Endothelial cell of umbilical vein (primary cell): ENCODE data around the gene CDC25A. TPM values are rescaled to one million over a fixed set of nuclear protein-coding genes. Genes with fewer than 3 reads are reported as not detected.

ENCODE experiments used
- BruUV-seq: library from RNA; stranded (reverse); fragments of 400-500 nt; replicated peaks from 2 replicates; lab custom pipeline; 2021; lab: Mats Ljungman, UMichigan
- CTCF ChIA-PET: fragments of 300-600, 350-600 bp; sonication (Branson Sonifier 250); formaldehyde crosslinking; loops from one replicate; lab custom pipeline; 2021; ENCODE audit warnings: antibody characterized with exemption, inconsistent platforms; lab: Charles Lee
- POLR2A ChIA-PET: fragments of 300-600, 350-600 bp; sonication (Branson Sonifier 250); formaldehyde crosslinking; loops from one replicate; lab custom pipeline; 2021; ENCODE audit warnings: antibody characterized with exemption, inconsistent platforms; lab: Charles Lee
- DNase-seq: peaks from one replicate; pipeline ENCODE4 v3.0.0-alpha.2; 2011; ENCODE audit warnings: low read depth, low spot score
- FAIRE-seq: peaks from 2 replicates; lab custom pipeline; 2011; peaks lifted over from hg19 to GRCh38; lab: Jason Lieb, UNC
- H2AFZ ChIP-seq: 2 replicates; pipeline ENCODE4 v1.6.0; 2012; ENCODE audit warnings: low read depth, low read length, control low read depth, inconsistent platforms
- H3K27ac ChIP-seq: 2 replicates; pipeline ENCODE4 v1.5.1; 2011; ENCODE audit warnings: low read depth, mild to moderate bottlenecking, control low read depth, low read length, moderate library complexity; ENCODE audit not compliant: insufficient read depth
- H3K27me3 ChIP-seq, 2 experiments: 2 replicates each; pipeline versions ENCODE4 v1.6.0 to v1.6.1; 2011; ENCODE audit warnings: low read length in 2 of 2, mixed read lengths in 1 of 2; ENCODE audit not compliant: control insufficient read depth in 2 of 2, insufficient read depth in 2 of 2
- H3K36me3 ChIP-seq, 2 experiments: 2 replicates in 1 of 2; 3 replicates in 1 of 2; pipeline ENCODE4 v1.5.1; 2011; ENCODE audit warnings: low read length in 2 of 2, mild to moderate bottlenecking in 1 of 2, moderate library complexity in 1 of 2; ENCODE audit not compliant: control insufficient read depth in 2 of 2, insufficient read depth in 2 of 2; ENCODE audit errors: extremely low read depth in 1 of 2
- H3K4me1 ChIP-seq: 3 replicates; pipeline ENCODE4 v1.5.1; 2011; ENCODE audit warnings: mild to moderate bottlenecking, low read length; ENCODE audit not compliant: control insufficient read depth, insufficient read depth; ENCODE audit errors: extremely low read depth
- H3K4me2 ChIP-seq: 2 replicates; pipeline ENCODE4 v1.6.1; 2011; ENCODE audit warnings: low read length, control low read depth, mixed read lengths; ENCODE audit not compliant: insufficient read depth
- H3K4me3 ChIP-seq, 3 experiments: fragments of 200-600 bp in 1 of 3; sonication (generic), shearing (Covaris generic) in 1 of 3; replicated peaks in 1 of 3; 2 replicates each; pipeline ENCODE4 v1.5.1; 2011 to 2016; ENCODE audit warnings: control low read depth in 3 of 3, low read length in 3 of 3, mild to moderate bottlenecking in 2 of 3, inconsistent platforms in 1 of 3, low read depth in 1 of 3, moderate library complexity in 1 of 3; ENCODE audit not compliant: insufficient read depth in 1 of 3
- H3K79me2 ChIP-seq: 2 replicates; pipeline ENCODE4 v1.6.0; 2012; ENCODE audit warnings: low read length, inconsistent platforms; ENCODE audit not compliant: control insufficient read depth, insufficient read depth
- H3K9ac ChIP-seq: replicated peaks from 2 replicates; pipeline ENCODE3; 2011; ENCODE audit warnings: low read length, control low read depth; ENCODE audit not compliant: insufficient read depth; ENCODE audit errors: extremely low read depth
- H3K9me1 ChIP-seq: replicated peaks from 3 replicates; pipeline ENCODE4 v1.6.0; 2011; ENCODE audit warnings: mild to moderate bottlenecking, low read length; ENCODE audit not compliant: control insufficient read depth, insufficient read depth; ENCODE audit errors: extremely low read depth
- H3K9me3 ChIP-seq: replicated peaks from 2 replicates; pipeline ENCODE4 v1.5.1; 2012; ENCODE audit warnings: low read length, inconsistent platforms; ENCODE audit not compliant: control insufficient read depth, insufficient read depth
- H4K20me1 ChIP-seq: replicated peaks from 2 replicates; pipeline ENCODE3; 2011; ENCODE audit warnings: mild to moderate bottlenecking, low read length; ENCODE audit not compliant: control insufficient read depth, insufficient read depth; ENCODE audit errors: extremely low read depth
- EZH2 ChIP-seq: IDR thresholded peaks from 2 replicates; pipeline ENCODE4 v1.6.1; 2012; ENCODE audit warnings: borderline replicate concordance, low read depth, mild to moderate bottlenecking, moderate library complexity, low read length, inconsistent platforms; ENCODE audit not compliant: severe bottlenecking
- FOS ChIP-seq: IDR thresholded peaks from 2 replicates; pipeline ENCODE4 v1.6.1; 2011; ENCODE audit warnings: mild to moderate bottlenecking, low read length, moderate library complexity, borderline replicate concordance; ENCODE audit not compliant: insufficient read depth
- GATA2 ChIP-seq: IDR thresholded peaks from 2 replicates; pipeline ENCODE4 v1.7.0; 2011; ENCODE audit warnings: low read depth, mild to moderate bottlenecking, moderate library complexity, mixed read lengths, low read length; ENCODE audit not compliant: insufficient read length, insufficient read depth
- JUN ChIP-seq: IDR thresholded peaks from 2 replicates; pipeline ENCODE4 v1.6.1; 2011; ENCODE audit warnings: borderline replicate concordance, low read depth; ENCODE audit not compliant: insufficient read length, insufficient read depth
- MYC ChIP-seq: IDR thresholded peaks from one replicate; pipeline ENCODE4 v1.6.1; 2011; ENCODE audit warnings: mild to moderate bottlenecking, low read depth, low read length
- POLR2A ChIP-seq: IDR thresholded peaks from 2 replicates; pipeline ENCODE4 v1.6.1; 2012; ENCODE audit warnings: low read depth, mild to moderate bottlenecking, control low read depth, low read length
- POLR2AphosphoS5 ChIP-seq: IDR thresholded peaks from 2 replicates; pipeline ENCODE4 v1.6.1; 2012; ENCODE audit warnings: low read depth, mild to moderate bottlenecking, control low read depth, low read length, moderate library complexity; ENCODE audit not compliant: insufficient read depth
- dilution Hi-C: fragments of 300-500 bp; cut with MboI; formaldehyde crosslinking; loops from one replicate; pipeline ENCODE4 v1.15.0; 2019; ENCODE audit warnings: low sequenced_read_pairs; ENCODE audit not compliant: extremely low pct_ligation_motif_present
- intact Hi-C: fragments of 100-400 bp; cut with micrococcal nuclease; formaldehyde crosslinking; loops from one replicate; pipeline ENCODE4 v1.10.0; 2022
- polyA plus RNA-seq, 4 experiments: library from polyadenylated mRNA; depleted of rRNA in 3 of 4; stranded (reverse) in 3 of 4; unstranded in 1 of 4; fragments of >200 nt; gene quantifications; 2 replicates each; pipeline versions ENCODE4 v1.2.1 to v1.2.3, GENCODE V29; 2011 to 2012; ENCODE audit warnings: missing spikeins in 1 of 4
- total RNA-seq: library from RNA; stranded (reverse); gene quantifications from 2 replicates; pipeline ENCODE4 v1.2.3, GENCODE V29; 2021
- TF ChIP-seq, protein P1 (sequence below): IDR thresholded peaks from 2 replicates; pipeline ENCODE4 v1.6.1; 2011; ENCODE audit not compliant: insufficient read depth, insufficient read length
- TF ChIP-seq, protein P2 (sequence below), 2 donors: IDR thresholded peaks; 1 replicate in 1 of 2; 2 replicates in 1 of 2; pipeline ENCODE4 v1.5.1; 2011; ENCODE audit warnings: low read length in 2 of 2, mild to moderate bottlenecking in 2 of 2, moderate library complexity in 2 of 2, control low read depth in 1 of 2, inconsistent platforms in 1 of 2, low read depth in 1 of 2; ENCODE audit not compliant: insufficient read depth in 1 of 2; ENCODE audit errors: extremely low read depth in 1 of 2

CDC25A gene
- total and polyA plus RNA-seq, 2 donors (not counting 3 experiments of a cell fraction or from before 2014, with no cell fraction given) = 5.5 to 18.4 TPM

DNA sequence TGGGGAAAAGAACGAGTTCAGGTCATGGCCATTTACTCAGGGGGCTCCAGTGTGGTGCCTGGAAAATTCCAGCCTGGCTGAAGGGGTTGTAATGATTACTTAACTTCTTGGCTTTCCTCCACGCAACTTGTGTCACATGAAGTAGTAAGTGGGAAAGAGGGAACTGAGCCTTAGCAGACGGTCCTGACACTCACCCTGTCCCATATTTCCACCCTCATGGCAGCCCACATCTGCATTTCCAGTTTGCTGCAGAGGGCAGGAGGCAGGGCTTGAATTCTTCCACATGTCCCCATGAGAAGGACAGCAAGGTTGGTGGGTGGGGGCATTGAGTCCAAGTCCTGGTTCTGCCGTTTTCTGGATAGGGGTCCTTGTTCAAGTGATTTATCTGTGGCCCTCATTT, 27.2 kb upstream of the CDC25A start:
- Histone ChIP-seq H3K4me3 (no peak overlapping the region), H3K79me2 (no peaks in the 10 kb centered on the region), H3K27me3 (peaks cover 0 to 11% of the 10 kb centered on the region in 2 experiments), H3K36me3 (no peaks in the 10 kb centered on the region), H2AFZ (no peak overlapping the region), H4K20me1 (no peaks in the 10 kb centered on the region), H3K4me2 (no peak overlapping the region), H3K9ac (no peak overlapping the region), H3K9me1 (no peaks in the 10 kb centered on the region), H3K27ac (no peak overlapping the region), H3K9me3 (no peaks in the 10 kb centered on the region), H3K4me1 (no peaks in the 10 kb centered on the region)
- ChIA-PET CTCF (no interaction called here), POLR2A (no interaction called here)
- dilution Hi-C loops = no loop called here
- intact Hi-C loops = no loop called here
- no peak for DNase-seq
- FAIRE-seq = no peak
- BruUV-seq = no TSS peak
- TF ChIP-seq FOS (no peak), GATA2 (no peak), MYC (no peak), JUN (no peak), POLR2AphosphoS5 (no peak), POLR2A (no peak), EZH2 (no peak)
- TF ChIP-seq, protein P1, sequence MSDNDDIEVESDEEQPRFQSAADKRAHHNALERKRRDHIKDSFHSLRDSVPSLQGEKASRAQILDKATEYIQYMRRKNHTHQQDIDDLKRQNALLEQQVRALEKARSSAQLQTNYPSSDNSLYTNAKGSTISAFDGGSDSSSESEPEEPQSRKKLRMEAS = no peak
- TF ChIP-seq, protein P2, sequence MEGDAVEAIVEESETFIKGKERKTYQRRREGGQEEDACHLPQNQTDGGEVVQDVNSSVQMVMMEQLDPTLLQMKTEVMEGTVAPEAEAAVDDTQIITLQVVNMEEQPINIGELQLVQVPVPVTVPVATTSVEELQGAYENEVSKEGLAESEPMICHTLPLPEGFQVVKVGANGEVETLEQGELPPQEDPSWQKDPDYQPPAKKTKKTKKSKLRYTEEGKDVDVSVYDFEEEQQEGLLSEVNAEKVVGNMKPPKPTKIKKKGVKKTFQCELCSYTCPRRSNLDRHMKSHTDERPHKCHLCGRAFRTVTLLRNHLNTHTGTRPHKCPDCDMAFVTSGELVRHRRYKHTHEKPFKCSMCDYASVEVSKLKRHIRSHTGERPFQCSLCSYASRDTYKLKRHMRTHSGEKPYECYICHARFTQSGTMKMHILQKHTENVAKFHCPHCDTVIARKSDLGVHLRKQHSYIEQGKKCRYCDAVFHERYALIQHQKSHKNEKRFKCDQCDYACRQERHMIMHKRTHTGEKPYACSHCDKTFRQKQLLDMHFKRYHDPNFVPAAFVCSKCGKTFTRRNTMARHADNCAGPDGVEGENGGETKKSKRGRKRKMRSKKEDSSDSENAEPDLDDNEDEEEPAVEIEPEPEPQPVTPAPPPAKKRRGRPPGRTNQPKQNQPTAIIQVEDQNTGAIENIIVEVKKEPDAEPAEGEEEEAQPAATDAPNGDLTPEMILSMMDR (IDR thresholded peaks at IDR 0.05; ENCODE audit: extremely low read depth in 1 of 2, insufficient read depth in 1 of 2, low read depth in 1 of 2, low read length in 2 of 2) = no peak
